Adrenal gland (tissue), 12 donors: ENCODE results near the gene PCNT. TPM values are rescaled to one million over a fixed set of nuclear protein-coding genes. Genes with fewer than 3 reads are reported as not detected.

Experiments used
- DNase-seq, 7 donors: peaks; one replicate each; pipeline ENCODE4 v3.0.0-alpha.2; 2019 to 2020
- H3K27ac ChIP-seq, 5 donors: fragments of 200-600 bp; sonication (generic) in 4 of 5; 1 replicate in 3 of 5; 2 replicates in 2 of 5; pipeline versions ENCODE4 v1.5.1 to v1.8.0; 2016 to 2020; ENCODE audit warnings: mild to moderate bottlenecking in 1 of 5
- H3K27me3 ChIP-seq: fragments of 200-600 bp; 2 replicates; pipeline ENCODE4 v1.8.0; 2021
- H3K36me3 ChIP-seq, 2 donors: fragments of 200-600 bp; replicated peaks in 1 of 2; 1 replicate in 1 of 2; 2 replicates in 1 of 2; pipeline versions ENCODE4 v1.5.1 to v1.8.0; 2018 to 2022
- H3K4me1 ChIP-seq, 2 donors: fragments of 200-600 bp; replicated peaks in 1 of 2; 1 replicate in 1 of 2; 2 replicates in 1 of 2; pipeline versions ENCODE4 v1.5.1 to v1.8.0; 2018 to 2021
- H3K4me3 ChIP-seq, 4 donors: fragments of 200-600 bp; sonication (generic) in 3 of 4; one replicate each; pipeline ENCODE4 v1.5.1; 2016 to 2018
- H3K9me3 ChIP-seq, 3 donors: fragments of 200-600 bp; sonication (generic) in 1 of 3; replicated peaks in 1 of 3; 1 replicate in 2 of 3; 2 replicates in 1 of 3; pipeline versions ENCODE4 v1.5.1 to v1.8.0; 2016 to 2021
- POLR2A ChIP-seq, 2 donors: fragments of 450-650 bp; IDR thresholded peaks; one replicate each; pipeline ENCODE4 v1.6.1; 2017; ENCODE audit warnings: antibody characterized with exemption in 2 of 2, mild to moderate bottlenecking in 2 of 2, moderate library complexity in 1 of 2
- WGBS, 4 donors: extraction: QIAGEN DNeasy Blood & Tissue Kit in 2 of 4; methylation state at CpG; one replicate each; pipeline versions ENCODE4 v1.1.5 to v1.1.7; 2013 to 2017; 5-methylcytosine and 5-hydroxymethylcytosine counted together
- intact Hi-C, 2 donors: fragments of 100-400 bp; cut with DNase I; formaldehyde crosslinking; loops; one replicate each; pipeline versions ENCODE4 v1.14.1 to v1.15.0; 2022 to 2023
- polyA plus RNA-seq, 3 donors: library from polyadenylated mRNA; stranded (reverse); fragments of 200-250 nt in 2 of 3; fragments of 350-450 nt in 1 of 3; fragmentation: Illumina TruSeq in 1 of 3; extraction: RNeasy Lipid Tissue Mini Kit (QIAGEN cat#74804) in 1 of 3; gene quantifications; one replicate each; pipeline ENCODE4 v1.2.3, GENCODE V29; 2013 to 2014
- total RNA-seq, 9 donors: library from RNA; depleted of rRNA in 4 of 9; stranded (reverse); fragments of >200 nt in 4 of 9; fragments of 120-200 nt in 1 of 9; fragmentation: NEBNext Ultra II Directional in 1 of 9; extraction: Animal tissue kit (Norgen Biotek cat#: 25700) in 1 of 9; gene quantifications; one replicate each; pipeline versions ENCODE4 v1.1.0 to v1.2.4, GENCODE V29; 2013 to 2023
- TF ChIP-seq, protein P1 (sequence below), 6 experiments: fragments of 450-650 bp in 4 of 6; fragments of 200-600 bp in 2 of 6; sonication (generic) in 1 of 6; IDR thresholded peaks; 1 replicate in 5 of 6; 2 replicates in 1 of 6; pipeline versions ENCODE4 v1.5.1 to v1.8.0; 2016 to 2021; ENCODE audit warnings: antibody characterized with exemption in 6 of 6, mild to moderate bottlenecking in 2 of 6, moderate library complexity in 1 of 6
- donor health status: healthy with polysubstance abuse.
- donor health status: Bipolar disorder and iron deficiency.
- donor health status: DM: yes; HTN: yes; CAD: no.
- donor health status: DM: no; HTN: no; CAD: no.
- donor health status: DM: no; HTN: no; CAD: no.
- donor health status: DM: yes; HTN: yes; CAD: no.

The PCNT gene
- total and polyA plus RNA-seq, 12 donors: 14.0 to 46.6 (median 30.4) TPM

- no peak for DNase-seq
- H3K4me1 ChIP-seq: no peaks in the 10 kb centered on the region
- intact Hi-C loops: no loop called here
- 84 to 93% (median 89%) methylated on average over 6 to 9 of the region's 9 CpGs for WGBS, 4 donors
- no peaks in the 10 kb centered on the region for H3K27me3 ChIP-seq
- H3K36me3 ChIP-seq: peaks cover 0 to 50% of the 10 kb centered on the region in 2 donors
- H3K4me3 ChIP-seq: no peak overlapping the region
- no peak overlapping the region for H3K27ac ChIP-seq
- H3K9me3 ChIP-seq: no peaks in the 10 kb centered on the region
- TF ChIP-seq, protein P1, sequence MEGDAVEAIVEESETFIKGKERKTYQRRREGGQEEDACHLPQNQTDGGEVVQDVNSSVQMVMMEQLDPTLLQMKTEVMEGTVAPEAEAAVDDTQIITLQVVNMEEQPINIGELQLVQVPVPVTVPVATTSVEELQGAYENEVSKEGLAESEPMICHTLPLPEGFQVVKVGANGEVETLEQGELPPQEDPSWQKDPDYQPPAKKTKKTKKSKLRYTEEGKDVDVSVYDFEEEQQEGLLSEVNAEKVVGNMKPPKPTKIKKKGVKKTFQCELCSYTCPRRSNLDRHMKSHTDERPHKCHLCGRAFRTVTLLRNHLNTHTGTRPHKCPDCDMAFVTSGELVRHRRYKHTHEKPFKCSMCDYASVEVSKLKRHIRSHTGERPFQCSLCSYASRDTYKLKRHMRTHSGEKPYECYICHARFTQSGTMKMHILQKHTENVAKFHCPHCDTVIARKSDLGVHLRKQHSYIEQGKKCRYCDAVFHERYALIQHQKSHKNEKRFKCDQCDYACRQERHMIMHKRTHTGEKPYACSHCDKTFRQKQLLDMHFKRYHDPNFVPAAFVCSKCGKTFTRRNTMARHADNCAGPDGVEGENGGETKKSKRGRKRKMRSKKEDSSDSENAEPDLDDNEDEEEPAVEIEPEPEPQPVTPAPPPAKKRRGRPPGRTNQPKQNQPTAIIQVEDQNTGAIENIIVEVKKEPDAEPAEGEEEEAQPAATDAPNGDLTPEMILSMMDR (IDR thresholded peaks at IDR 0.05): no peak
- TF ChIP-seq POLR2A (IDR thresholded peaks at IDR 0.05): no peak
Measured at GRCh38 chr21:46413365-46413696, 89.4 kb downstream of the PCNT start.

- no peaks in the 10 kb centered on the region for H3K27me3 ChIP-seq
- no peaks in the 10 kb centered on the region for H3K9me3 ChIP-seq
- no peaks in the 10 kb centered on the region for H3K4me1 ChIP-seq
- DNase-seq: no peak
- H3K4me3 ChIP-seq: no peak overlapping the region
- intact Hi-C loops: no loop called here
- WGBS, 4 donors: 95 to 98% (median 96%) methylated on average over 6 to 13 of the region's 13 CpGs
- no peak overlapping the region for H3K27ac ChIP-seq
- TF ChIP-seq, protein P1 (IDR thresholded peaks at IDR 0.05): no peak
- TF ChIP-seq POLR2A (IDR thresholded peaks at IDR 0.05): no peak
- H3K36me3 ChIP-seq: peaks cover 0 to 59% of the 10 kb centered on the region in 2 donors
Measured at GRCh38 chr21:46414965-46415275, 91.0 kb downstream of the PCNT start.

GRCh38 chr21:46416551-46416950, 92.6 kb downstream of the PCNT start:
- no peak for DNase-seq
- no peak overlapping the region for H3K4me3 ChIP-seq
- no peaks in the 10 kb centered on the region for H3K27me3 ChIP-seq
- 94 to 96% (median 95%) methylated on average over 10 to 20 of the region's 20 CpGs; no CpG with 5 or more reads in 1 of the 4 donors for WGBS, 4 donors
- TF ChIP-seq, protein P1 (IDR thresholded peaks at IDR 0.05): no peak
- no peak for TF ChIP-seq POLR2A (IDR thresholded peaks at IDR 0.05)
- H3K27ac ChIP-seq: no peak overlapping the region
- intact Hi-C loops: no loop called here
- no peaks in the 10 kb centered on the region for H3K9me3 ChIP-seq
- H3K4me1 ChIP-seq: no peaks in the 10 kb centered on the region
- peaks cover 0 to 42% of the 10 kb centered on the region in 2 donors for H3K36me3 ChIP-seq

DNA sequence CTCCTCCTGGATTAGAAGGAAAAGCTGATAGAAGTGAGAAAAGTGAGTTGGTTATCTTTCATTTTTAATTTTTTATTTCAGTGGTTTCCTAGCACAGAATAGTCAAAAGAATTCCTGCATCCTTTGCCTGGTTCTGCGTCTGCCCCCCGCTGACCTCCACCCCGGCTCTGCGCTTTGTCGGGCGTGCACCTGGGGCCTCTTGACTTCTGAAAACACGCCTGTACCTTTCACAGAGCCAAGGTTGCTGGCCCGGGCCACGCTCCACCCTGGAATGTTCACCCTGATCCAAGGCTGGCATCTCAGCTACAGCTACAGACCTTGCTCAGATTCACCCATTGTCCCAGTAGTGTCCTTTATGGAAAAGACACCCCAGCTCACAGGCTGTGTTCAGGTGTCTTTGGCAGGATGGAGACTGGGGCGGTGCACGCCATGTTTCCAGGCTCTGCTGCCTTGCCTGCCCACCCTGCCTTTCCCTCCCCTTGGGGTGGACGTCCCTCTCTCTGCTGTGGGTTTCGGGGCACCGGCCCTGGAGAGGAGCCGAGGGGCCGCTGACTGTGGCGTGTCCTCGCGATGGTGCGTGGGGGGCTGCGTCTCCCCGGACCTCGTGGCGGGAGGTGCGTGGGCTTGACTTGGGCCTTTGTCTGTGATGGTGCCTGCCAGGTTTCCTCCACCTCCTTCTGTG, 94.5 kb downstream of the PCNT start:
- no peak overlapping the region for H3K27ac ChIP-seq
- DNase-seq: no peak
- intact Hi-C loops: no loop called here
- WGBS, 4 donors: 92 to 98% (median 94%) methylated on average over 12 to 25 of the region's 25 CpGs
- no peak for TF ChIP-seq POLR2A (IDR thresholded peaks at IDR 0.05)
- H3K4me3 ChIP-seq: no peak overlapping the region
- H3K4me1 ChIP-seq: no peaks in the 10 kb centered on the region
- H3K9me3 ChIP-seq: no peaks in the 10 kb centered on the region
- peaks cover 0 to 40% of the 10 kb centered on the region in 2 donors for H3K36me3 ChIP-seq
- no peaks in the 10 kb centered on the region for H3K27me3 ChIP-seq
